HCEC 1CT (cell line): ENCODE results near the gene GLI3.
A peak's percentile ranks its signal among the peaks of the same experiment; 100 is the strongest.

Source experiments
- DNase-seq: peaks from one replicate; pipeline ENCODE4 v3.0.0-alpha.2; 2017

Gene GLI3

GRCh38 chr7:42074076-42074475 lies 162.9 kb downstream of the GLI3 start:
- DNase-seq, result no peak

DNA sequence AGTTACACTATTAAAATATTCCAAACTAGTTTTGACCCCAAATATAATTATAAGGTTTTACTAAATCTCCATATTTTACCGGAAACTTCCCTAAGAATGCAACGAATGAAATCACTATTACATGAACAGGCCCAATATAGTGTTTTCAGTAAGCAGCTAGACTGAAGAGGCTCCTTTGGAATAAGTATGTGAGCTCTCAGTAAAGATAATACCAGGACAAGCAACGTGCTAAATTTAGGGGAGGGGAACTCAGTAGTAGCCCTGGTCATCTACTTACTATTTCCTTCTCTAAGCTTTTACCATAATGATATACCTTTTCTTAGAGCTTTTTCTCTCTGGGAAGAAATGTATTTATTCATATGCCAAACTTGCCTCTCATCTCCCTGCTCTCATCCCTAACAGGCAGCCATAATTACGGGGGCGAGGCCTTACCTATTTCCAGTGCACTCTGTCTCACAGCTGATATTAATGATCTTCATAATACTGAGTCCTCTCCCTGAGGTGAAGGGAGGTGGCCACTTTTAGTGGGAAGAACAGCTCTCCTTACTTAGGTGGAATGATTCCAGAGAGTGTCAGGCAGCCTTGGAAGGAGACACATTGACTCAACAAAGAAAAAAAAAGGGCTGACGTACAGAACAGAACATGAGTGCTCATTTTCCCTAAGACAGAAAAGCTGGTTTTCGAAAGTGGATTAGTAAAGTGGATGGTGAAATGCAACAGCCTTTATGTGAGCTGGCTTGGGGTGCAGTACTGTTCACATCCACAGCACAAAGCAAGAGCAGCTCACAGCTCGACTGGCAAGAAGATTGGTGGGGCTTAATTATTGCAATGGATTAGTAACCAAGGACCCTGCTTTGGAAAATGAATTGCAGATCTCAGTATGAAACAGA lies 165.4 kb downstream of the GLI3 start:
- DNase-seq, result peak; percentile 92

DNA sequence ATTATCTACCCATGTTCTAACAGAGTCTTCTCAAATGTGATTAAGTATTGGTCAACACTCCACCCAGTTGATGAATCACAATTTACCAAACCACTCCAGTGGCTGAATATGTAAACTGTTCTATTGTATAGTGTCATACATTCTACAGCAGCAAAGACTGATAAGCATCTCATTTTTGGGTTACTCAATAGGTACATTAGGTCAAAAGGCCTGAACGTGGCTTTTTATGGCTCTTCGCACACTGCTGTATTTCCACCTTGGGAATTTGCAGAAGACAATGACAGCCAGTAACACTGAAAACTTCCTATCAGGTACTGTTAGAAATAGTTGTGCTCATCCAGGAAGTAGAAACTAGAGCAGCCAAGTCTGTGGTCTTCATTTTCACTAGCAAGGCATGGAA lies 166.9 kb downstream of the GLI3 start:
- peak; percentile 79 for DNase-seq

DNA sequence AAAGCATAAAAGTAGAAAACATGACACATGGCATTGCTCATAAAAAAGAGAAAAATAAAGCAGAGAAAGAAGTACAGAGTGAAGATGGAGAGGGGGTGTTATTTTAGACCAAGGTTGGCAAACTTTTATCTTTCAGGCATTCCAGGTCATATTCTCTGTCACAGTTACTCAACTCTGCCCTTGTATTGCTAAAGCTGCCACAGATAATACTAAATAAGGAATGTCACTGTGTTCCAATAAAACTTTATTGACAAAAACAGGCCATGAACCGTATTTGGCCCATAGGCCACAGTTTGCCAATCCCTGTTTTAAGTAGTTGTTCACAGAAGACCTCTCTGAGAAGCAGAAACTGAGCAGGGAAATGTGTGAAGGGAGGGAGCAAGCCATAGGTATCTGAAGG lies 167.4 kb downstream of the GLI3 start:
- peak; percentile 9 for DNase-seq

DNA sequence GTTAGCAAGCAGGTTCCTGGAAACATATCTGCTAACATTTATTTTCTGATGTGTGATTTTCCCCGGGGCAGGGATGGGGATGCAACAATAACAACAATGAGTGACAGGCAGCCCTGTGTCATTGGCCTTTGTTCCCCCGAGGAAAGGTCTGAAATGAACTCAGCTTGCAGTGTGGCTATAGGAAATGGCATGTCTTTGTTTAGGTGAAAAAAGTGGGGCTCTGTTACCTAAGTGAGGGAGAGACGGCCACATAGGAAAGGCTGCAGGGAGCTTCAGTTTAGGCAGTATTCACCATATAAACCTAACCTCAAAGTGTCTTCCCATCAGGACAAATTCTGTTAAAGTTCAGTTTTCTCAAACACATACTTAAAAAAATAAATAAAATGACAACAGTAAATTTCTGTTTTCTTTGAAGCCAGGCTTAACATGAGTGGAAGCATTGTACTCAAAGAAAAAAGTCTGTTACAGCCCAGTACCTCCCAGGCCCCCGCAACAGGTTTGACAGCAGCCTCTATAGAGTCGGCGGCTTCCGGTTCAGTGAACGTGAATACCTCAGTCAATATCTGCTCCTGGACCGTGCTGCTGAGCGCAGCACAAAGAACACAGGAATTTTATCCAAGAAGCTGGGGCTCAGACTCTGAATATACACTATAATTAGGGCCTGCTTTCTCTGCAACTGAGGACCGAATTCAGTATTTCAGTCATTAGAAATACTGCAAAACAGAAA lies 168.3 kb downstream of the GLI3 start:
- DNase-seq, result no peak

DNA sequence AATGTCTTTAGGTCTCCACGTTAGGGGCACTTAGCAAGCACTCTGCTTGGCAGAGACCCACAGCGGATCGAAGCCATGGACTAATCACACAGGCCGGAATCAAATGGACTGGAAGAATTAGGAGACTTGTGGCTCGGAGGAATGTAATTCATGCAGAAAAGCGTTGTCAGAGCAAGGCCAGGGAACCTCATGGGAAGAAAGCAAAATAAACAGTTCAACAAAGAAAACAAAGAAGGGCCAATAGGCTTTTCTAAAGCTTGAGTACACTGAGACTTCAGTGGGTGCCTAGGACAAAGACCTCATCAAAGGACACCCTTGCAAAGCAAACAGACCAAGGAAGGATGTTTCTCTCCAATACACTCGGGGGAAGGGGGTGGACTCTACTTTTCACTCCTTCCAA lies 171.1 kb downstream of the GLI3 start:
- DNase-seq, result no peak

GRCh38 chr7:42065015-42065414 lies 172.0 kb downstream of the GLI3 start:
- DNase-seq, result no peak

DNA sequence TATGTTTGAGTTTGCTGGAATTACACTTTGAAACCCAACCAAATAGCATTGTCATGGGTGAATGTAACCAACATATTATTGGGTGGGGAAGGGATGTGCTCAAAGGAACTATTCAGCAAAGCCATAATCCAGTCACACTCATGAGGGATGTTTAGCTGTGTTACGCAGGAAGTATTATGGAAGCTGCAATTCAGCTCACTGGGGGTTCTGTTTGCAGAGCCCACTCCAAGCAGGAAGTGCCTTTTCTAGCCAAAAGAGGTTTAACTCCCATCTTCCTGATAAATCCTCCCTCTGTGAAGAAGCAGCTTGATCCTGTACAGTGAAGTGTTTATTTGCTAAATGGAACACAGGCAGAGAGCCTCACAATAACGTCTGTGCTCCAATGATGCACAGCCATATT lies 172.5 kb downstream of the GLI3 start:
- DNase-seq, result no peak

DNA sequence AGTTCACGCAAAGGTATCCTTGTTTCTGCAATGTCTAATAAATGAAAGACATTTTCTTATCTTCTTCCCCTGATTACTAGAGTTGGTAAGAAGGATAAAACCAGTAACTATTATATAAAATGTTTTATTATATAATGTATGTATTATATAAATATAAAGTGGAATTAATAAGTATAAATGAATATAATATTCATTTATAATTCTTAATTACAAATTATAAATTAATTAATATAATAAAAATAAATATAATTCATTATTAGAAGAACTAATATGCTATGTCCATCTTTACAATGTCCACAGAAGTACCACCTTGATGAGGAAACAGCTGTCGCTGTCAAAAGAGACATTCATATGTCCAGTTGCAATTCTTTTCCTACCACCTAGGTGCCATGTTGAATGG lies 177.7 kb downstream of the GLI3 start:
- no peak for DNase-seq

- peak; percentile 11 for DNase-seq
Measured at GRCh38 chr7:42057331-42057730, 179.7 kb downstream of the GLI3 start.

DNA sequence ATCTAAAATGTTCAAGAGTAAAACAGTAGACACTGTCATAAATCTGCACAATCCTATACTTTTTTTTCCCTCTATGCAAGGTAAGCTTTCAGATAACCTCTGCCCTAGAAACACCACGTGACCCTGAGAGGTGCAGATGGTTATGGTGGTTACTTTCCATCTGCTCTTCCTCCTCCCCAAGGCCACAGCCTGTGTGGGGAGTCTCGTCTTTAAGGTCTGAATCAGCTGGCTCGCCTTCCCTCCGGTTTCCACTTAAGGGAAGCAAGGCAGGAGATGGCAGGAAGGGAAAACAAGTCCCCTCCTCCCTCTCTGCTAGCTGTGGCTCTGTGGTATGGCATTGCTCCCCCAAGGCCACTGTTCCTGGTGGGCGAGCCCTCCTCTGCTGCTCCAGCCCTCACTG lies 181.8 kb downstream of the GLI3 start:
- no peak for DNase-seq

DNA sequence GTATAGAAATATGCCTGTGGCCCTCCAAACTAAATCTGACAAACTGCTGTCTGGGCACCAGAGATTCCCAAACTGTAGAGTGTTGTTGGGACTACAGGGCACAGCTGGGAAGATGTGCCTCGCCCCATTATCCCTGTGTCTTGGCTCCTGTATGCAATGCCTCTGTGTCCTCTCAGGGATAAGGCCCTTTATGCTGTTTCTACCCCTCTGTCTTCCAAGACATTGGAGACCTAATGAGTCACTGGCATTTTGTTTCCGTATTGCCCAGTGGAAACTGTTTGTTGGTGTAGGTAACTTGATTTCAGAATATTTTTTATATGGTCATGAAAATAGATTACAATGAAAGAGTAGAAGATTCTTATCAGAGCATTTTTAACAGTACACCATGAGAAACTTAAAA lies 183.2 kb downstream of the GLI3 start:
- DNase-seq, result no peak

DNA sequence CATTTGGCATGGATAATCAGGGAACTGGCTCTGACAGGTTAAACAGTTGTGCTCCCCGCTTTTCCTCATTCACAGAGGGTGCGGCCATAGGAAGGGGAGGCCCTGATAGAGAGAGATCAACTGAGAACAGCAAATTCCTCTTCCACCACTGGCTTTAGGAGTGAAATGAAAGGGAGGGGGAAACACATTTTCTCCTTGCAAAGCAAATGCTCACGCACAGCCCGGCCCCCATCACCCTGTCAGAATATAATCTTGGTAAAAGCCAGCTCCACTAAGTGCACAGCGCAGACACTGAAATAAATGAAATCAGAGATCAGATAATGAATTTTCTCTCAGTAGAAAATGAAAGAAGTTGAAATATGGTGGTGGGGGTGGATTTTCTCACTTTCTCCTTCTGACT lies 187.2 kb downstream of the GLI3 start:
- DNase-seq, result no peak

DNA sequence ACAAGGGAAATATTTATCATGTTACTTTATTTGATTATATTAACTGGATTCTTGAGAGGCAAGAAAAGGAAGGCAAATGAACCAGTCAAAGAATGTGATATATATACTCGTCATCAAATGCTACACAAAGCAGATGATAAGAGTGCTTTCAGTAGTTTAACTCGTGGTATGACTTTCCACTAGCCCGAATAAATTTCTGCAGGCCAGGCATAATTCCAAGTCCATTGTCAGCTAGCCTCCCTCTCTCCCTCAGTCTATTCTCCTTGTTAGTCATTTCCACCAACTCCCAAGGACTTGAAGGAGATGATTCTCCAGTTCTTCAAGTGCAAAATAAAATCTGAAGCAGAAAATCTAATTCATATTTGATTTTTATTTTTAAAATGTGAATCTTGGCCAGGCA lies 190.5 kb downstream of the GLI3 start:
- no peak for DNase-seq

GRCh38 chr7:42045961-42046360 lies 191.0 kb downstream of the GLI3 start:
- DNase-seq, result no peak

GRCh38 chr7:42039921-42040320 lies 197.1 kb downstream of the GLI3 start:
- DNase-seq, result no peak

- DNase-seq, result no peak
Measured at GRCh38 chr7:42035210-42035609, 201.8 kb downstream of the GLI3 start.

DNA sequence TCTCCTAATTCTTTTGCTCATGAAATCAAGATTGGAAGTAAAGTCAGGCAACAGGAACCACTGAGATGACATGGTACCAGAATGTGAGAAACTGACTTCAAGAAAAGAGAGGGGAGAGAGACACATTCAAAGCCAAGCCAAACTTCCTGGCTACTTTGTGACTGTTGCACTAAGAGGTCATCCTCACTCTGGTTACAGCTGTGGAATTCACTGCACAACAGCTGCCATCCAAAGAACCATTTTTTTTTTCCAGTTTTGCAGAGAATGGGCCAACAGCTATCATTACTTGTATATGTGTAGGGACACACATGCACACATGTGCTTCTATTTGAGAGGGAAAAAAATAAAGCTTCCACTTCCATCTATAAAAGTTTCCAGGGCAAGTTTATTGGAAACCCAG lies 203.5 kb downstream of the GLI3 start:
- no peak for DNase-seq

GRCh38 chr7:42029405-42029804 lies 207.6 kb downstream of the GLI3 start:
- DNase-seq, result no peak

- DNase-seq, result no peak
Measured at GRCh38 chr7:42027521-42027920, 209.5 kb downstream of the GLI3 start.

DNA sequence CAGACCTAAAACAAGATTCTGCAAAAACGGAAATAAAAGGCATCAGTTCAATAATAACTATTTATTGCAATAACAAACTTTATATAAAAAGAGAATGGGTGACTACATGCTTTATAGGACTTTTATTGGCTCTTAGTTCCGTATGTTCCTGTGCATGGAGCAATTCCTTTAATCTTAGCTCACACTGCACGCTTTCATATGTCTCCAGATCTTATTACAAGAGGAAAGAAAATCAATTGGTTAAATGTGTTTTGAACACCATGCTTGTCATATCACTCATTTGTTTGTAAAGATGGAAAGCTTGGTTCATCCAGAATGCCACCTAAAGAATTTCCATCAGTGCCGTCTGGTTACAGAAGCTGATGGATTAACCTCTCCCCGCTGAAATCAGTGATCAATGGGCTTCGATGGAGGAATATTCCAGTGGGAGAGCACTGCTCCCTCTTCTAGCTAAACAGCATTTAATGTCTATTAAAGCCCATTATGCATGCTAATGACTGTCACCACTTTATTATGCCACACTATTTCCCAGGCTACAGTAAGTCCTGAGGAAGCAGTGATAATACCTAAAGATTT lies 210.3 kb downstream of the GLI3 start:
- DNase-seq, result no peak

- DNase-seq, result no peak
Measured at GRCh38 chr7:42025635-42026375, 211.2 kb downstream of the GLI3 start.

DNA sequence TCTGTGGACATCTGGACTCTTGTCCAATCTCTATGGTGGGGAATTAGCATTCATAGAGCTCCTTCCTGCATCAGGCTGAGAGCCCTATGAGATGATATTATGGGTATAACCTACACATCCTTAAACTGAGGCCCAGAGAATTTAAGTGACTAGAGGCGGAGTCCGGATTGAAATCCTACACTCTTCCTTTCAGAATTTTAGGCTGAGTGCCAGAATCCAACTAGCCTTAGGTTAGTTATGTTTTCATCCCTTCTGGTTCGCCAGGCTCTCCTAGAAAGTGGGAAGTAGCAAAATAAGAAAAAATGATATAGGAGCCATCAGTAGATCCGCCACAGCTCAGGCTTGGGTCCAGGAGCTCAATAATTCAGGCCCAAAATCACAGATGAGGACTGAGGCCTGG lies 212.5 kb downstream of the GLI3 start:
- no peak for DNase-seq
